Measurements from ENCODE around the gene RIBC1.
A peak's percentile ranks its signal among the peaks of the same experiment; 100 is the strongest.
"Not testable (repeated sequence)": the region's sequence is repeated elsewhere in the genome, so short reads cannot be mapped to it uniquely, and the experiment has no call there.

Gene RIBC1

GRCh38 chrX:53435997-53436396 is 13.3 kb downstream of the RIBC1 start:
- no peak for DNase-seq (ENCODE audit: low read depth in 2 of 2)

GRCh38 chrX:53437206-53437605 is 14.5 kb downstream of the RIBC1 start:
- DNase-seq (ENCODE audit: low read depth in 2 of 2) = no peak

- no peak for DNase-seq (ENCODE audit: low read depth in 2 of 2)
These were observed 15.6 kb downstream of the RIBC1 start for GRCh38 chrX:53438174-53438831.

GRCh38 chrX:53438832-53439230 is 16.2 kb downstream of the RIBC1 start:
- DNase-seq (ENCODE audit: low read depth in 2 of 2) = no peak

GRCh38 chrX:53440101-53440500 is 17.4 kb downstream of the RIBC1 start:
- no peak for DNase-seq (ENCODE audit: low read depth in 2 of 2)

GRCh38 chrX:53440621-53441517 is 18.2 kb downstream of the RIBC1 start:
- DNase-seq (ENCODE audit: low read depth in 2 of 2) = no peak

- DNase-seq (ENCODE audit: low read depth in 2 of 2) = peak in 1 of 2 experiments; percentile 21
These were observed 19.1 kb downstream of the RIBC1 start for GRCh38 chrX:53441531-53442321.

GRCh38 chrX:53442322-53442631 is 19.6 kb downstream of the RIBC1 start:
- DNase-seq (ENCODE audit: low read depth in 2 of 2) = no peak

- no peak for DNase-seq (ENCODE audit: low read depth in 2 of 2)
These were observed 23.3 kb downstream of the RIBC1 start for GRCh38 chrX:53445977-53446376.

GRCh38 chrX:53447441-53447840 is 24.8 kb downstream of the RIBC1 start:
- no peak for DNase-seq (ENCODE audit: low read depth in 2 of 2)

- DNase-seq (ENCODE audit: low read depth in 2 of 2) = no peak
These were observed 27.0 kb downstream of the RIBC1 start for GRCh38 chrX:53449632-53450031.

- DNase-seq (ENCODE audit: low read depth in 2 of 2) = no peak
These were observed 30.1 kb downstream of the RIBC1 start for GRCh38 chrX:53452812-53453211.

- DNase-seq (ENCODE audit: low read depth in 2 of 2) = no peak
These were observed 33.6 kb downstream of the RIBC1 start for GRCh38 chrX:53456254-53456653.

- no peak for DNase-seq (ENCODE audit: low read depth in 2 of 2)
These were observed 35.4 kb downstream of the RIBC1 start for GRCh38 chrX:53458082-53458481.

GRCh38 chrX:53468659-53469058 is 46.0 kb downstream of the RIBC1 start:
- not testable (repeated sequence) for DNase-seq (ENCODE audit: low read depth in 2 of 2)

GRCh38 chrX:53471346-53471745 is 48.7 kb downstream of the RIBC1 start:
- no peak for DNase-seq (ENCODE audit: low read depth in 2 of 2)

- no peak for DNase-seq (ENCODE audit: low read depth in 2 of 2)
These were observed 52.0 kb downstream of the RIBC1 start for GRCh38 chrX:53474707-53475106.

GRCh38 chrX:53476371-53476770 is 53.7 kb downstream of the RIBC1 start:
- DNase-seq (ENCODE audit: low read depth in 2 of 2) = no peak

GRCh38 chrX:53479301-53479700 is 56.6 kb downstream of the RIBC1 start:
- no peak for DNase-seq (ENCODE audit: low read depth in 2 of 2)

All from fibroblast of skin of left biceps (primary cell).